Stomach (tissue), 9 donors: ENCODE data around the gene ITGB2. TPM values are rescaled to one million over a fixed set of nuclear protein-coding genes. Genes with fewer than 3 reads are reported as not detected.
A peak's percentile ranks its signal among the peaks of the same experiment; 100 is the strongest.

Experiments
- DNase-seq, 2 donors: peaks; one replicate each; pipeline versions ENCODE4 v3.0.0 to v3.0.0-alpha.2; 2013 to 2019
- H3K27ac ChIP-seq, 5 donors: fragments of 200-600 bp in 4 of 5; sonication (generic) in 4 of 5; one replicate each; pipeline ENCODE4 v1.5.1; 2013 to 2019; ENCODE audit warnings: mild to moderate bottlenecking in 1 of 5, moderate library complexity in 1 of 5
- H3K27me3 ChIP-seq, 3 donors: fragments of 200-600 bp; sonication (generic); one replicate each; pipeline ENCODE4 v1.5.1; 2017 to 2019; ENCODE audit warnings: mixed run types in 1 of 3
- H3K36me3 ChIP-seq, 4 donors: fragments of 200-600 bp; sonication (generic); 1 replicate in 3 of 4; 2 replicates in 1 of 4; pipeline ENCODE4 v1.5.1; 2016 to 2019
- H3K4me1 ChIP-seq, 4 donors: fragments of 200-600 bp; sonication (generic); one replicate each; pipeline ENCODE4 v1.5.1; 2016 to 2019
- H3K4me3 ChIP-seq, 4 donors: fragments of 200-600 bp; sonication (generic) in 3 of 4; one replicate each; pipeline ENCODE4 v1.5.1; 2016 to 2019; ENCODE audit warnings: mild to moderate bottlenecking in 1 of 4
- H3K9me3 ChIP-seq, 4 donors: fragments of 200-600 bp; sonication (generic); one replicate each; pipeline ENCODE4 v1.5.1; 2016 to 2019
- EP300 ChIP-seq: sonication (generic); formaldehyde crosslinking; IDR thresholded peaks from one replicate; pipeline ENCODE4 v1.6.1; 2017; ENCODE audit warnings: antibody characterized with exemption
- POLR2A ChIP-seq, 4 donors: fragments of 450-650 bp; IDR thresholded peaks; one replicate each; pipeline ENCODE4 v1.6.1; 2016; ENCODE audit warnings: antibody characterized with exemption in 4 of 4, control low read depth in 2 of 4, mild to moderate bottlenecking in 1 of 4, moderate library complexity in 1 of 4
- POLR2AphosphoS5 ChIP-seq, 3 donors: sonication (generic); formaldehyde crosslinking; IDR thresholded peaks; one replicate each; pipeline ENCODE4 v1.6.1; 2016; ENCODE audit warnings: antibody characterized with exemption in 3 of 3
- WGBS, 5 donors: extraction: QIAGEN DNeasy Blood & Tissue Kit in 3 of 5; methylation state at CpG; one replicate each; pipeline versions ENCODE4 v1.1.5 to v1.1.7; 2013 to 2018; 5-methylcytosine and 5-hydroxymethylcytosine counted together
- intact Hi-C: fragments of 100-400 bp; cut with DNase I; formaldehyde crosslinking; loops from one replicate; pipeline ENCODE4 v1.15.1; 2023; ENCODE audit warnings: low total_unique reads
- polyA plus RNA-seq, 3 donors: library from polyadenylated mRNA; stranded (reverse); fragments of 200-250 nt; gene quantifications; one replicate each; pipeline ENCODE4 v1.2.3, GENCODE V29; 2013
- total RNA-seq, 5 donors: library from RNA; depleted of rRNA; stranded (reverse); fragments of >200 nt; gene quantifications; one replicate each; pipeline versions ENCODE4 v1.1.0 to v1.2.3, GENCODE V29; 2014 to 2016
- TF ChIP-seq, protein P1 (sequence below), 7 experiments: fragments of 450-650 bp in 4 of 7; fragments of 200-600 bp in 3 of 7; sonication (generic) in 3 of 7; IDR thresholded peaks; one replicate each; pipeline ENCODE4 v1.5.1; 2016 to 2019; ENCODE audit warnings: antibody characterized with exemption in 7 of 7, control low read depth in 2 of 7, mild to moderate bottlenecking in 1 of 7
- donor health status: healthy with polysubstance abuse.
- donor health status: Bipolar disorder and iron deficiency.
- donor health status: healthy.

Gene ITGB2
- total and polyA plus RNA-seq, 8 donors = 3.5 to 72.2 (median 15.1) TPM

DNA sequence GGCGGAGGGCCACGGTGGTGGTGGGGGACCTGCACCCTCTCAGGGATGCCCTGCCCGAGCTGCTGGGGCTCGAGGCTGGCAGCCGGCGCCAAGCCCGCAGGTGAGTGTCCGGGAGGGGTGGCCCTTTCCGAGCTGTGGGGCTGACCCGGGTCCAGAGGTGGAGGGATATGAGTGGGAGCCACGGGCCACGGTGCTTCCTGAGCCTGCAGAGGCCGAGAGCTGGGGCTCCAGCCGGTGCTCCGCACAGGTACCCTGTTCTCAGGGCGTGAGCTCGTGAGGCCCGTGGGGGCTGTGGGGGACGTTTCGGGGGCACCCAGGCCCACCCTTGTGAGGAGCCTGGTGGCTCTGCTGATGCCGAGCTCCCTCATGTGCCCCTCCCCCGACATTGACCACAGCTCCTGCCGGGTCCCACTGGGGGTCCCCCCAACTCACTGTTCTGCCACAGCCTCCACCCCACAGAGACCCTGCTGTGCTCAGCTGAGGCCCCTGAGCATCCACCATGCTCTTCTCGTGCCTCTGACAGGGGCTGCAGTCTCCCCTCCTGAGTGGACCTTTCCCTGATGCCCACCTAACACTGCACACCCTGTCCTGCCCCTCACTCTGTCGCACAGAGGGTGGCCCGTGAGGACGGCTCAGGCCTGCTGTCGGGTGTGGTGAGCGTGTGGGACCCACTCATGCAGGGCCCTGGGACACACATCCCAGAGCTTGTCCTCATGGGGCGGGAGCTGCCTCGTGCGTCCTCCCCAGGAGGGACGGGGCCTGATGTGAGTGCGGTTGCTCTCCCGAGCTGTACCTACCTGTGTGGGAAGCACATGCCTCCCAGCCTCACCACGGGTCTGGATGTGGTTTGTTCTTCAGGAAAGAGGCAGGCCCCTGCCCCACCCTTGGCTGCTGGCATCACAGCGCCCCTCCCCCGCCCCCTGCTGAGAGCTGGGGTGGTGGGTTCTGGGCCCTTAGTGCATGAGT is 46.7 kb upstream of the ITGB2 start:
- Histone ChIP-seq H3K27ac (peak overlapping the region in 4 of 5 donors; percentile 29 to 81 (median 58)), H3K36me3 (peaks cover 12 to 49% (median 40%) of the 10 kb centered on the region in 4 donors), H3K4me3 (peak overlapping the region in 3 of 4 donors; percentile 7 to 27 (median 24)), H3K4me1 (peaks cover 20 to 68% (median 47%) of the 10 kb centered on the region in 4 donors), H3K27me3 (no peaks in the 10 kb centered on the region), H3K9me3 (no peaks in the 10 kb centered on the region)
- intact Hi-C loops = no loop called here
- 71 to 92% (median 90%) methylated on average over 26 to 38 of the region's 38 CpGs for WGBS, 5 donors
- no peak for DNase-seq
- TF ChIP-seq EP300 = no peak
- TF ChIP-seq, protein P1, sequence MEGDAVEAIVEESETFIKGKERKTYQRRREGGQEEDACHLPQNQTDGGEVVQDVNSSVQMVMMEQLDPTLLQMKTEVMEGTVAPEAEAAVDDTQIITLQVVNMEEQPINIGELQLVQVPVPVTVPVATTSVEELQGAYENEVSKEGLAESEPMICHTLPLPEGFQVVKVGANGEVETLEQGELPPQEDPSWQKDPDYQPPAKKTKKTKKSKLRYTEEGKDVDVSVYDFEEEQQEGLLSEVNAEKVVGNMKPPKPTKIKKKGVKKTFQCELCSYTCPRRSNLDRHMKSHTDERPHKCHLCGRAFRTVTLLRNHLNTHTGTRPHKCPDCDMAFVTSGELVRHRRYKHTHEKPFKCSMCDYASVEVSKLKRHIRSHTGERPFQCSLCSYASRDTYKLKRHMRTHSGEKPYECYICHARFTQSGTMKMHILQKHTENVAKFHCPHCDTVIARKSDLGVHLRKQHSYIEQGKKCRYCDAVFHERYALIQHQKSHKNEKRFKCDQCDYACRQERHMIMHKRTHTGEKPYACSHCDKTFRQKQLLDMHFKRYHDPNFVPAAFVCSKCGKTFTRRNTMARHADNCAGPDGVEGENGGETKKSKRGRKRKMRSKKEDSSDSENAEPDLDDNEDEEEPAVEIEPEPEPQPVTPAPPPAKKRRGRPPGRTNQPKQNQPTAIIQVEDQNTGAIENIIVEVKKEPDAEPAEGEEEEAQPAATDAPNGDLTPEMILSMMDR (IDR thresholded peaks at IDR 0.05) = no peak
- TF ChIP-seq POLR2AphosphoS5 (IDR thresholded peaks at IDR 0.05) = no peak
- no peak for TF ChIP-seq POLR2A (IDR thresholded peaks at IDR 0.05)

DNA sequence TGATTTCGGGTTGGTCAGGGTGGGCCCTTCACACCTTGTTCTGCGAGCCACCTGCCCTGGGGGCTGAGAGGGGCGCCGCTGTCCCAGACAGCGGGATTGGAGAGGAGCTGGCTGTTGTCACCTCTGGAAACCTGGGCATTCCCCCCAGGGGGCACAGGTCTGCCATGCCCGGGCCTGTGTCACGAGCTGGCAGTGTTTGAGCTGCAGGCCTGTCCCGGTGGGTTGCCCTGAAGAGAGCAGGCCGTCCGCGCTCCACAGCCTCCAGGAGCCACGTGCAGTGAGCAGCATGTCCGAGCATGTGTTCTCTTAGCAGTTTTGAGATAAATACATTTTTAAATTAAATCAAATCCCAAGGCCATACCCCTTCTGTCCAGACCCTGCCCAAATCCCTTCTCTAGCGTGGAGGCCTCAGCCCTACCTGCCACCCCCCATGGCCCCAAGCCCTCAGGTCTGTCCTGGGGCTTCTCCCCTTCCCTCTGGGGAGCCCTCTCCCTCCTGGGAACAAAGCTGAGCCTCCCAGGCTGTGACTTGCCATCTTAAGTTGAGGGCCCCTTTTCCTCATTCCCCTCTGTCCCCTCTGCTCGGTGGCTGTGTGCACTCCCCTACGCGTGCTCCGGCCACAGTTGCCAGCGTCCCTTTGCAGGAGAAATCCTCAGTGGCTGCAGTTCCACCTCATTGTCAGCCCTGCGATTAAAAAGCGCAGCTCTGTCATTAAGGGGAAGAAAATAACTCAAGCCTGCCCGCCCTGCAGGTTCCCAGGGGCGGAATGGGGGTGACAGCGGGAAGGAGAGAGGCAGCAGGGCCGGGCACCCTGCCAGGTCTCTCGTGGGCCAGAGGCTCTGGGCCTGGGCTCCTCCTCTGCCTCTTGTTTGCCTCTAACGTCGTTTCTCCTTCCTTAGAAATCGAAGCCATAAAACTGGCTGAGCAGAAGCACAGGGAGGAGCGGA is 45.7 kb upstream of the ITGB2 start:
- H3K4me1 ChIP-seq = peaks cover 20 to 77% (median 53%) of the 10 kb centered on the region in 4 donors
- H3K36me3 ChIP-seq = peaks cover 12 to 55% (median 41%) of the 10 kb centered on the region in 4 donors
- peak in 1 of 2 donors; percentile 77 for DNase-seq

DNA sequence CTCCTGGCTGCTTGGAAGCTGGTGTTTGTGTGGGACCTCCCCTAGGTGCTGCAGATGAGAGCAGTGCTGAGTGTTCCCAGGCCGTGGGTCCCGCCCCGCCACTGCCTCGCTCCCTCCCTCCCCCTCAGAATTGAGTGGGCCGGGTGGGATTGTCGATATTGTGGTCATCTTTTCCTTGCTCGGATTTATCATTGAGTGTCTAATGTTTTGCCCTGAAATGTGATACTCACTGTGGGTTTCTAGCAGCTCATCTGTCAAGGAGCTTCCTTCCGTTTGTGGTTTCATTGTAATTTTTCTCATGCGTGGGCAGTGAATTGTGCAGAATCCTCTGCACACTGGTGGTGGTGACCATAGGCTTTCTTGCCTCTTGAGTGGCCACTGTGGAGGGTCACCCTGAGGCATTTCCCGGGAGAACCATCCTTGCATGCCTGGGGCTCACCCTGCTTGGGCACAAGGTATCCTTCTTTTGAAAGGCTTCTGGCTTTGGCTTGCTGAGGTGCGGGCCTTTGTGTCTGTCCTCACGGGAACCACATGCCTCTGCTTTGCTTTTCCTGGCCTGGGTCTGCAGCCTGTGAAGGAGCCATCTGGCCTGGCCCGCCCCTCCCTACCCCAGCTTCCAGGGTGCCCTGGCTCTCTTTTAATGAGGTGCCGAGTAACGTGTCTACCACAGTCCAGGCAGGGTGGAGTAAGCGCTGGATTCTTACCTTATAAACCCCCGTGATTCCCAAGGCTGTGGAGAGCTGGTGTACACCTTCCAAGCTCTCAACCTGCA is 44.7 kb upstream of the ITGB2 start:
- intact Hi-C loops = no loop called here
- peaks cover 13 to 55% (median 42%) of the 10 kb centered on the region in 4 donors for H3K36me3 ChIP-seq
- no peak for DNase-seq
- TF ChIP-seq, protein P1 (IDR thresholded peaks at IDR 0.05) = no peak
- peaks cover 20 to 77% (median 54%) of the 10 kb centered on the region in 4 donors for H3K4me1 ChIP-seq
- H3K27ac ChIP-seq = peak overlapping the region in 1 of 5 donors; percentile 76
- H3K9me3 ChIP-seq = no peaks in the 10 kb centered on the region
- no peaks in the 10 kb centered on the region for H3K27me3 ChIP-seq
- 82 to 93% (median 88%) methylated on average over 16 to 17 of the region's 17 CpGs for WGBS, 5 donors
- no peak overlapping the region for H3K4me3 ChIP-seq

More for the DNA sequence above, 45.7 kb upstream of the ITGB2 start:
- H3K9me3 ChIP-seq = no peaks in the 10 kb centered on the region
- intact Hi-C loops = no loop called here
- WGBS, 5 donors = 58 to 73% (median 72%) methylated on average over 27 to 30 of the region's 30 CpGs
- H3K27ac ChIP-seq = peak overlapping the region in 3 of 5 donors; percentile 41 to 81 (median 76)
- H3K27me3 ChIP-seq = no peaks in the 10 kb centered on the region
- H3K4me3 ChIP-seq = peak overlapping the region in 3 of 4 donors; percentile 7 to 27 (median 24)
- no peak for TF ChIP-seq EP300
- TF ChIP-seq, protein P1 (IDR thresholded peaks at IDR 0.05) = no peak
- no peak for TF ChIP-seq POLR2AphosphoS5 (IDR thresholded peaks at IDR 0.05)
